ENCODE results near the gene EBF3.

GRCh38 chr10:129871966-129872365 is 92.1 kb downstream of the EBF3 start:
- TF ChIP-seq, protein P1, sequence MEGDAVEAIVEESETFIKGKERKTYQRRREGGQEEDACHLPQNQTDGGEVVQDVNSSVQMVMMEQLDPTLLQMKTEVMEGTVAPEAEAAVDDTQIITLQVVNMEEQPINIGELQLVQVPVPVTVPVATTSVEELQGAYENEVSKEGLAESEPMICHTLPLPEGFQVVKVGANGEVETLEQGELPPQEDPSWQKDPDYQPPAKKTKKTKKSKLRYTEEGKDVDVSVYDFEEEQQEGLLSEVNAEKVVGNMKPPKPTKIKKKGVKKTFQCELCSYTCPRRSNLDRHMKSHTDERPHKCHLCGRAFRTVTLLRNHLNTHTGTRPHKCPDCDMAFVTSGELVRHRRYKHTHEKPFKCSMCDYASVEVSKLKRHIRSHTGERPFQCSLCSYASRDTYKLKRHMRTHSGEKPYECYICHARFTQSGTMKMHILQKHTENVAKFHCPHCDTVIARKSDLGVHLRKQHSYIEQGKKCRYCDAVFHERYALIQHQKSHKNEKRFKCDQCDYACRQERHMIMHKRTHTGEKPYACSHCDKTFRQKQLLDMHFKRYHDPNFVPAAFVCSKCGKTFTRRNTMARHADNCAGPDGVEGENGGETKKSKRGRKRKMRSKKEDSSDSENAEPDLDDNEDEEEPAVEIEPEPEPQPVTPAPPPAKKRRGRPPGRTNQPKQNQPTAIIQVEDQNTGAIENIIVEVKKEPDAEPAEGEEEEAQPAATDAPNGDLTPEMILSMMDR (IDR thresholded peaks at IDR 0.05) = no peak
- TF ChIP-seq POLR2A (IDR thresholded peaks at IDR 0.05) = no peak
